Keratinocyte (primary cell): ENCODE results near the gene MBLAC1.

ENCODE experiments used
- CTCF ChIP-seq, 3 experiments: IDR thresholded peaks in 1 of 3; conservative IDR thresholded peaks in 1 of 3; optimal IDR thresholded peaks in 1 of 3; 2 replicates in 2 of 3; 3 replicates in 1 of 3; pipeline versions ENCODE3 to v1.5.1; 2011; ENCODE audit warnings: low read length in 3 of 3, mild to moderate bottlenecking in 3 of 3, moderate library complexity in 2 of 3, control low read depth in 1 of 3, inconsistent platforms in 1 of 3; ENCODE audit not compliant: insufficient read depth in 2 of 3; ENCODE audit errors: extremely low read depth in 1 of 3
- EZH2 ChIP-seq: IDR thresholded peaks from one replicate; pipeline ENCODE4 v1.6.1; 2012; ENCODE audit warnings: inconsistent platforms, mild to moderate bottlenecking, low read length, moderate library complexity

GRCh38 chr7:100166970-100167911 lies 40.5 kb downstream of the MBLAC1 start:
- TF ChIP-seq CTCF (optimal IDR thresholded peaks at IDR 0.05 in 1 of 3, IDR thresholded peaks at IDR 0.05 in 1 of 3, conservative IDR thresholded peaks at IDR 0.05 in 1 of 3; ENCODE audit: extremely low read depth in 1 of 3, insufficient read depth in 2 of 3, low read length in 3 of 3) (no peak), EZH2 (no peak)
